ENCODE data around the gene BCLAF1. TPM values are rescaled to one million over a fixed set of nuclear protein-coding genes. Genes with fewer than 3 reads are reported as not detected.
A peak's percentile ranks its signal among the peaks of the same experiment; 100 is the strongest.

Gene BCLAF1
- total RNA-seq, 6 donors from 2014 or later = 88.3 to 267 (median 96.6) TPM

DNA sequence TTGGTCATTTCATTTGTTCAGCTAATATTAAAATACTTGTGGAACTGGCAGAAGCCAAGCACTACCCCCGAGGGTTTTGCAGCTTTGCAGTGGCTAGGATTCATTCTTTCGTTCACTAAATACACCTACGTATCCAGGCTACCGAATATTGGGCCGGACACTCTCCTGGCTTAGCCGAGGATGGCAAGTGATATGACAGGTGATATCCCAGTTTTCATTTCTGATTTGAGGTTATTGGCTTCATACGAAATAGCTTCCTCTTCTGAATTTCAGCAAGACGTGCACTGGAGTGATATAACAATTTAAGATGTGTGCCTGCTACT is 39.0 kb downstream of the BCLAF1 start:
- H3K27ac ChIP-seq = peak overlapping the region in 3 of 4 donors; percentile 9 to 70 (median 50)
- peak in 1 of 2 donors; percentile 18 for ATAC-seq (ENCODE audit: low FRiP score in 2 of 2)

DNA sequence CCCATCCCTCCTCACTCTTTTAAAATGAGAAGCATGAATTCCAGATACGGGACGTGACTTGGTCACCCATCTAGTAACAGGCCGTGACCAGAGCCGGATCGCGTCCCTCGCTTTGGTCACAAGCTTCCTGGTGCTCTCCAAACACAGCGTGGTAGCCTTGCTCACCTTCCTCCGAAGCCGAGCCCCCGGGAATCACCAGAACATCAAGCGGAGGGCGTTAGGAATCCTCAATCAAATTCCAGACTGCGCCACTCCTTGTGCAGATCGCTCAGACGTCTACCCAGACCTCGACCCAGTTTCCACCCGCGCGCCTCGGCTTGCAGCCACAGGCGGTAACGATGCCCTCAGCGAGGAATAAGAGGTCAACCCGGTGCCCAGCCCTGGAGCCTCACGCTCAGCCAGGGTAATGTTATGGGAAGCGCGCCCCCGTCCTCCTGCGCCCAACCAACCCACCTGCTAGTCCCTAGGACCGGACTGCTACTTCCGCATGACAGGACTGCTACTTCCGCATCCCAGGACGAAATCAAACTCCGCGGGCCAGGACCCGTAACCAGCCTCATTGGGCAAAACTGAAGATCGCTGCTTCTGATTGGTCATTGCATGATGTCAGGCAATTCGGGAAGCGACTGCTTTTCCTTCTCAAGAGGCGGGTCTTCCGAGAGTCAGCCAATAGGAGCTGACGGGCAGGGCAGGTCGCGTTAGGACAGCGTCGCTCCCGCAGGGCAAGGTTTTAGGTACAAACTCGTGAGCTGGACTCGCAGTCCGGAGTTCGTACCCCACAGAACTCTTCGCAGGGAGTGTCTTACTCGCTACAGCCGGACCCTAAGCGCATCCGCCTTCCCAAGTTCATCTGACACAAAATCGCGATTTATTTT is 39.6 kb downstream of the BCLAF1 start, which contains the start of gene MTFR2:
Gene MTFR2 (minus strand): TSS at position 501 of the 875 bp plus-strand sequence. CDS start 1,212 bp downstream, outside the sequence.
- H3K9me3 ChIP-seq = no peaks in the 10 kb centered on the region
- 0 to 1% methylated on average over 44 to 55 of the region's 59 CpGs for WGBS, 2 donors
- peaks cover 12 to 23% (median 18%) of the 10 kb centered on the region in 4 donors for H3K4me1 ChIP-seq
- no peaks in the 10 kb centered on the region for H3K27me3 ChIP-seq
- DNase-seq (peak; percentile 87 to 99), ATAC-seq (ENCODE audit: low FRiP score in 2 of 2) (peak; percentile 97 to 98)
- H3K36me3 ChIP-seq = no peaks in the 10 kb centered on the region
- peak within 1 kb of the TSS; percentile 74 to 91 (median 80) for H3K4me3 ChIP-seq
- TF ChIP-seq EP300 (IDR thresholded peaks at IDR 0.05) = no peak
- TF ChIP-seq POLR2AphosphoS5 (IDR thresholded peaks at IDR 0.05) = peak; percentile 84 to 85
- TF ChIP-seq POLR2A (IDR thresholded peaks at IDR 0.05) = peak in 2 of 4 donors; percentile 41 to 63
- TF ChIP-seq, protein P1, sequence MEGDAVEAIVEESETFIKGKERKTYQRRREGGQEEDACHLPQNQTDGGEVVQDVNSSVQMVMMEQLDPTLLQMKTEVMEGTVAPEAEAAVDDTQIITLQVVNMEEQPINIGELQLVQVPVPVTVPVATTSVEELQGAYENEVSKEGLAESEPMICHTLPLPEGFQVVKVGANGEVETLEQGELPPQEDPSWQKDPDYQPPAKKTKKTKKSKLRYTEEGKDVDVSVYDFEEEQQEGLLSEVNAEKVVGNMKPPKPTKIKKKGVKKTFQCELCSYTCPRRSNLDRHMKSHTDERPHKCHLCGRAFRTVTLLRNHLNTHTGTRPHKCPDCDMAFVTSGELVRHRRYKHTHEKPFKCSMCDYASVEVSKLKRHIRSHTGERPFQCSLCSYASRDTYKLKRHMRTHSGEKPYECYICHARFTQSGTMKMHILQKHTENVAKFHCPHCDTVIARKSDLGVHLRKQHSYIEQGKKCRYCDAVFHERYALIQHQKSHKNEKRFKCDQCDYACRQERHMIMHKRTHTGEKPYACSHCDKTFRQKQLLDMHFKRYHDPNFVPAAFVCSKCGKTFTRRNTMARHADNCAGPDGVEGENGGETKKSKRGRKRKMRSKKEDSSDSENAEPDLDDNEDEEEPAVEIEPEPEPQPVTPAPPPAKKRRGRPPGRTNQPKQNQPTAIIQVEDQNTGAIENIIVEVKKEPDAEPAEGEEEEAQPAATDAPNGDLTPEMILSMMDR (IDR thresholded peaks at IDR 0.05) = no peak
- peak within 1 kb of the TSS in 3 of 4 donors; percentile 50 to 70 (median 59) for H3K27ac ChIP-seq

More for the DNA sequence above, 39.0 kb downstream of the BCLAF1 start:
- TF ChIP-seq, protein P1 (IDR thresholded peaks at IDR 0.05) = no peak
- TF ChIP-seq POLR2A (IDR thresholded peaks at IDR 0.05) (no peak), EP300 (IDR thresholded peaks at IDR 0.05) (no peak), POLR2AphosphoS5 (IDR thresholded peaks at IDR 0.05) (no peak)
- H3K27me3 ChIP-seq = no peaks in the 10 kb centered on the region
- DNase-seq = no peak
- H3K9me3 ChIP-seq = no peaks in the 10 kb centered on the region
- peaks cover 12 to 23% (median 18%) of the 10 kb centered on the region in 4 donors for H3K4me1 ChIP-seq
- WGBS, 2 donors = 1 to 2% methylated on average over 8 of the region's 8 CpGs
- H3K4me3 ChIP-seq = peak overlapping the region; percentile 25 to 91 (median 80)
- no peaks in the 10 kb centered on the region for H3K36me3 ChIP-seq

DNA sequence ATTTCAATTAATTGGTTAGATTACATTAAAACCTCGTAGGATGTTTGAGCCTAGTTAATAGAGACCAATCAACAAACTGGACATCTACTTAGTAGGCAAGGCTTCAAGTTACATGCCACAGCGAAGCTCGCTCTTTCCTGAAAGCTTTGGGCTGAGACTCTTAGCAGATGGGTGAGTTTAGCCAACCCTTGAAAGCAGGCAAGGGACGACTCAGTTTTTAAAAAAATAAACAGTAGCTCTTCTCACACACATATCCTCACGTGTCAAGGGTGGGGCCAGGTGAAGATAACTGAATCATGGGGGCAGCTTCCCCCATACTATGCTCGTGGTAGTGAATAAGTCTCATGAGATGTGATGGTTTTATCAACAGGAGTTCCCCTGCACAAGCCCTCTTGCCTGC is 40.3 kb downstream of the BCLAF1 start:
- TF ChIP-seq, protein P1 (IDR thresholded peaks at IDR 0.05) = no peak
- no peak for TF ChIP-seq POLR2A (IDR thresholded peaks at IDR 0.05)
- no peak for TF ChIP-seq POLR2AphosphoS5 (IDR thresholded peaks at IDR 0.05)
- no peak for TF ChIP-seq EP300 (IDR thresholded peaks at IDR 0.05)
- Histone ChIP-seq H3K27ac (no peak overlapping the region), H3K27me3 (no peaks in the 10 kb centered on the region), H3K9me3 (no peaks in the 10 kb centered on the region), H3K36me3 (no peaks in the 10 kb centered on the region), H3K4me3 (peak overlapping the region in 3 of 4 donors; percentile 78 to 91 (median 82)), H3K4me1 (peaks cover 12 to 23% (median 18%) of the 10 kb centered on the region in 4 donors)
- DNase-seq = no peak
- ATAC-seq (ENCODE audit: low FRiP score in 2 of 2) = no peak
- 25 to 30% methylated on average over 6 of the region's 6 CpGs for WGBS, 2 donors

DNA sequence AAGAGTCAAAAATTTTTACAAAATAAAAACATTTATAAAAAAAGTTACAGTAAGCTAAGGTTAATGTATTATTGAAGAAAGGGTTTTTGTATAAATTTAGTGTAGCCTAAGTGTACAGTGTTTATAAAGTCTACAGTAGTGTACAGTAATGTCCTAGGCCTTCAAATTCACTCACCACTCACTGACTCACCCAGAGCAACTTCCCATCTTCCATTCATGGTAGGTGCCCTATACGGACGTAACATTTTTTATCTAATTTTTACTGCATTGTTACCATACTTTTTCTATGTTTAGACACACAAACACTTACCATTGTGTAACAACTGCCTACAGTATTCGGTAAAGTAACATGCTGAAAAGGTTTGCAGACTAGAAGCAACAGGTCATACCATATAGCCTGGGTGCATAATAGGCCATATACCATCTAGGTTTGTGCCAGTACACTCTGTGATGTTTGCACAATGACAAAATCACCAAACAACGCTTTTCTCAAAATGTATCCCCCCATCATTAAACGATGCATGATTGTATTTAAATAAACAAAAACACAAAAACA is 45.5 kb downstream of the BCLAF1 start:
- no peaks in the 10 kb centered on the region for H3K36me3 ChIP-seq
- 91 to 95% methylated on average over 5 of the region's 5 CpGs for WGBS, 2 donors
- no peaks in the 10 kb centered on the region for H3K4me1 ChIP-seq
- H3K27ac ChIP-seq = no peak overlapping the region
- DNase-seq (no peak), ATAC-seq (ENCODE audit: low FRiP score in 2 of 2) (no peak)
- H3K4me3 ChIP-seq = no peak overlapping the region
- TF ChIP-seq, protein P1 (IDR thresholded peaks at IDR 0.05) = no peak
- TF ChIP-seq POLR2A (IDR thresholded peaks at IDR 0.05) (no peak), POLR2AphosphoS5 (IDR thresholded peaks at IDR 0.05) (no peak), EP300 (IDR thresholded peaks at IDR 0.05) (no peak)
- no peaks in the 10 kb centered on the region for H3K27me3 ChIP-seq
- H3K9me3 ChIP-seq = no peaks in the 10 kb centered on the region

Data from upper lobe of left lung (tissue), 6 donors.